G401 (cell line): ENCODE data around the gene IGFBP2. TPM values are rescaled to one million over a fixed set of nuclear protein-coding genes. Genes with fewer than 3 reads are reported as not detected.

Experiments used
- DNase-seq: peaks from one replicate; pipeline ENCODE4 v3.0.0-alpha.2; 2015; ENCODE audit warnings: low spot score
- in situ Hi-C: cut with HindIII; loops from 2 replicates; pipeline ENCODE4 v1.10.0; 2016; ENCODE audit warnings: low sequenced_read_pairs, mixed read lengths
- total RNA-seq: library from RNA; depleted of rRNA; stranded (reverse); fragments of >200 nt; shearing (Covaris generic); gene quantifications from 2 replicates; pipeline ENCODE4 v1.2.3, GENCODE V29; 2014

Gene IGFBP2
- total RNA-seq, 1 experiment from 2014 or later: 134 TPM

- in situ Hi-C loops: no loop called here
- DNase-seq: no peak
Measured at GRCh38 chr2:216607277-216607560, 26.0 kb upstream of the IGFBP2 start.

- DNase-seq: no peak
- in situ Hi-C loops: no loop called here
Measured at GRCh38 chr2:216608525-216608924, 24.7 kb upstream of the IGFBP2 start.

- no peak for DNase-seq
- in situ Hi-C loops: no loop called here
Measured at GRCh38 chr2:216615298-216616082, 17.7 kb upstream of the IGFBP2 start.

- in situ Hi-C loops: no loop called here
- no peak for DNase-seq
Measured at GRCh38 chr2:216616083-216616678, 17.0 kb upstream of the IGFBP2 start.

GRCh38 chr2:216617159-216617815, 15.9 kb upstream of the IGFBP2 start:
- in situ Hi-C loops: no loop called here

GRCh38 chr2:216618785-216619184, 14.4 kb upstream of the IGFBP2 start:
- no peak for DNase-seq
- in situ Hi-C loops: no loop called here

More at GRCh38 chr2:216617159-216617815, 15.9 kb upstream of the IGFBP2 start:
- DNase-seq: no peak

GRCh38 chr2:216619411-216620393, 13.5 kb upstream of the IGFBP2 start:
- in situ Hi-C loops: no loop called here
- DNase-seq: no peak

- in situ Hi-C loops: no loop called here
- DNase-seq: no peak
Measured at GRCh38 chr2:216620786-216621185, 12.4 kb upstream of the IGFBP2 start.

GRCh38 chr2:216621292-216621691, 11.9 kb upstream of the IGFBP2 start:
- DNase-seq: peak; percentile 27
- in situ Hi-C loops: no loop called here

GRCh38 chr2:216622526-216622925, 10.7 kb upstream of the IGFBP2 start:
- no peak for DNase-seq
- in situ Hi-C loops: no loop called here

GRCh38 chr2:216624251-216624650, 9.0 kb upstream of the IGFBP2 start:
- no peak for DNase-seq
- in situ Hi-C loops: no loop called here

GRCh38 chr2:216626168-216626874, 6.9 kb upstream of the IGFBP2 start:
- no peak for DNase-seq
- in situ Hi-C loops: no loop called here

GRCh38 chr2:216626875-216627245, 6.4 kb upstream of the IGFBP2 start:
- in situ Hi-C loops: no loop called here

GRCh38 chr2:216629784-216630183, 3.4 kb upstream of the IGFBP2 start:
- no peak for DNase-seq
- in situ Hi-C loops: no loop called here

More at GRCh38 chr2:216626875-216627245, 6.4 kb upstream of the IGFBP2 start:
- DNase-seq: no peak

GRCh38 chr2:216632346-216632951, 771 bp upstream of the IGFBP2 start:
- DNase-seq: no peak
- in situ Hi-C loops: no loop called here

- no peak for DNase-seq
- in situ Hi-C loops: no loop called here
Measured at GRCh38 chr2:216633616-216634369, 573 bp downstream of the IGFBP2 start.

GRCh38 chr2:216634370-216635148, 1.3 kb downstream of the IGFBP2 start:
- no peak for DNase-seq
- in situ Hi-C loops: no loop called here
